ENCODE measurements around the gene PGBD5. TPM values are rescaled to one million over a fixed set of nuclear protein-coding genes. Genes with fewer than 3 reads are reported as not detected.

PGBD5 gene
- total RNA-seq, 1 donor from 2014 or later = 1.8 TPM

DNA sequence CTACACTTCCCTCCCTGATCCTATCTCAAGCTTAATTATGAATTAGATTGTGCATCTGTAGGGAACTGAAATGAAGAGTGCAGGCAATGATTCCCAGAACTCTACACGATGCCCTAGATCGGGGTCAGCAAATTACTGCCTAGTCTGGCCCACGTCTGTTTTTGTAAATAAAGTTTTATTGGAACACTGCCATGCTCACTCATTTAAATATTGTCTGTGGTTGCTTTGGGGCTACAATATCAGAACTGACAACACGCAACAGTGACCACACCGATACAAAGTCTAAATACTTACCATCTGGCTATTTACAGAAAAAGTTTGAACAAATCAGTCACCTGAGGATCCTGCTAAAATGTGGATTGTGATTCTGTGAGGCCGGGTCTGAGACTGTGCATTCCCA is 74.1 kb downstream of the PGBD5 start:
- peaks cover 4% of the 10 kb centered on the region for H3K4me1 Mint-ChIP-seq (ENCODE audit: low read depth)
- peaks cover 2% of the 10 kb centered on the region for H3K36me3 Mint-ChIP-seq (ENCODE audit: low read depth)
- H3K9me3 Mint-ChIP-seq (ENCODE audit: low read depth) = no peaks in the 10 kb centered on the region
- H3K27me3 Mint-ChIP-seq (ENCODE audit: low read depth) = no peaks in the 10 kb centered on the region
- TF ChIP-seq, protein P1, sequence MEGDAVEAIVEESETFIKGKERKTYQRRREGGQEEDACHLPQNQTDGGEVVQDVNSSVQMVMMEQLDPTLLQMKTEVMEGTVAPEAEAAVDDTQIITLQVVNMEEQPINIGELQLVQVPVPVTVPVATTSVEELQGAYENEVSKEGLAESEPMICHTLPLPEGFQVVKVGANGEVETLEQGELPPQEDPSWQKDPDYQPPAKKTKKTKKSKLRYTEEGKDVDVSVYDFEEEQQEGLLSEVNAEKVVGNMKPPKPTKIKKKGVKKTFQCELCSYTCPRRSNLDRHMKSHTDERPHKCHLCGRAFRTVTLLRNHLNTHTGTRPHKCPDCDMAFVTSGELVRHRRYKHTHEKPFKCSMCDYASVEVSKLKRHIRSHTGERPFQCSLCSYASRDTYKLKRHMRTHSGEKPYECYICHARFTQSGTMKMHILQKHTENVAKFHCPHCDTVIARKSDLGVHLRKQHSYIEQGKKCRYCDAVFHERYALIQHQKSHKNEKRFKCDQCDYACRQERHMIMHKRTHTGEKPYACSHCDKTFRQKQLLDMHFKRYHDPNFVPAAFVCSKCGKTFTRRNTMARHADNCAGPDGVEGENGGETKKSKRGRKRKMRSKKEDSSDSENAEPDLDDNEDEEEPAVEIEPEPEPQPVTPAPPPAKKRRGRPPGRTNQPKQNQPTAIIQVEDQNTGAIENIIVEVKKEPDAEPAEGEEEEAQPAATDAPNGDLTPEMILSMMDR (IDR thresholded peaks at IDR 0.05) = no peak
- no peak overlapping the region for H3K4me3 Mint-ChIP-seq (ENCODE audit: unreplicated experiment)
- no peak overlapping the region for H3K27ac Mint-ChIP-seq (ENCODE audit: unreplicated experiment)
- no peak for DNase-seq (ENCODE audit: low spot score)

DNA sequence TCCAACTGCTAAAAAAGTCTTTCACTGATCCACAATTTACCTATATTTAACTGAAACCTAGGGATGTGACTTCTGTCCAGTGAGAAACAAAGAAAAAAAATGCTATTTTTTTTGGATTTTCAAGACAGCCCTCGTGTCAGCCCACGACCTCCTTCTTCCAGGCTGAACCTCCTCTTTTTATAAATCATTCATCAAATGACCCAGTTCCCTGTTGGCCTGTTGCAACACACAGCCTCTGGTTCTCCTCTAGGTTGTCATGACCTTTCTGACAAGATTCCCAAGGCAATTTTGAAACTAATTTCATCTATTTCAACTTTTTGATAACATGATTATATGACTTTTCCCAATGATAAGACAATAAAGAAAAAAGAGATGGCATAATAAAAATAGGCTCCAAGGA is 74.6 kb downstream of the PGBD5 start:
- DNase-seq (ENCODE audit: low spot score) = no peak
- Mint-ChIP-seq H3K4me3 (ENCODE audit: unreplicated experiment) (no peak overlapping the region), H3K27me3 (ENCODE audit: low read depth) (no peaks in the 10 kb centered on the region), H3K27ac (ENCODE audit: unreplicated experiment) (no peak overlapping the region), H3K4me1 (ENCODE audit: low read depth) (peaks cover 4% of the 10 kb centered on the region), H3K36me3 (ENCODE audit: low read depth) (peaks cover 2% of the 10 kb centered on the region), H3K9me3 (ENCODE audit: low read depth) (no peaks in the 10 kb centered on the region)
- TF ChIP-seq, protein P1 (IDR thresholded peaks at IDR 0.05) = no peak

DNA sequence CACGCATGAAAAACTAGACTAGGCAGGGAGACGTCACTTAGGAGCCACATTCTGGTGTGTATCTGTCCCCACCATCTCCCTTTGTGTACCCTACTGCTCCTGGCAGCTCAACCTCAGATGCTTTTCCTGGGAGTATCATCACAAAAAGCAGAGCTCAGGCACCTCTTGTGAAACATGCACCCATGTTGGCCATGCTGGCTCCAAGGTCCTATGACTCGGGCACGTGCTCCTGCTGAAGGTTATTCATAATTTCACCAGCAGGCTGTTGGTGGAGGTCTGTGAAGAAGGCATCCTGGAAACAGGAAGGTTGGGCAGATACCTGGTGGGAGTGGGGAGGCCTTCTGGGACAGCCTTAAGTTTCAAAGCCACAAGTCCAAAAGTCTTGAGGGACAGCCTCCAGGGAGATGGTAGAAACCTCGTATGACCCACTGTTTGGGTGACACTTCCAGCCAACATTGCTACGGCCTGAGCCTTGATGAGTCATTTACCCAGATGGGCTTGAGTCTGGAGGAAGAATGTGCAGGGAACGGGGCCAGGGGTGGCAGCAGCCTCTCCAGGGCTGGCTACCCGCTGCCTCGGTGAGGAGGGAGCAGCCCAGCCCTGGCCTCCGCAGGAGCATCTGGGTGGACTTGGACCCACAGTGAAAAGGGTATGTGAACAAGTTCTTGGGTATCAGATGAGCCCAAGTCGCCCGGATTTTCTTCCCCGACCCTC is 75.8 kb downstream of the PGBD5 start:
- Mint-ChIP-seq H3K9me3 (ENCODE audit: low read depth) (no peaks in the 10 kb centered on the region), H3K4me3 (ENCODE audit: unreplicated experiment) (no peak overlapping the region), H3K27ac (ENCODE audit: unreplicated experiment) (no peak overlapping the region), H3K36me3 (ENCODE audit: low read depth) (peaks cover 2% of the 10 kb centered on the region), H3K4me1 (ENCODE audit: low read depth) (peaks cover 4% of the 10 kb centered on the region), H3K27me3 (ENCODE audit: low read depth) (no peaks in the 10 kb centered on the region)
- TF ChIP-seq, protein P1 (IDR thresholded peaks at IDR 0.05) = no peak
- no peak for DNase-seq (ENCODE audit: low spot score)

DNA sequence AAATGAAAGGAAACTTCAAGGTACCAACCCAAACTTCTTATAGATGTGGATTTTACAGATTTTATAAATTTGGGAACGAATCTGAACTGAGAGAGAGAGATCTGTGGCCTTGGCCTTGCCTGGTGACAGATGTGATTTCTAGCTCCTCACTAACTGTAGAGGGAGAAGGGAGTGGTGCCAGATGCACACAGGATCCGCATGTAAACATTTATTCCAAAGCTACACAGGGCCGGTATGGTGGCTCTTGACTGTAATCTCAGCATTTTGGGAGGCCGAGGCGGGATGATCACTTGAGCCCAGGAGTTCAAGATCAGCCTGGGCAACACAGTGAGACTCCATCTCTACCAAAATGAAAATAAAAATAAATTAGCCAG is 77.1 kb downstream of the PGBD5 start:
- no peak overlapping the region for H3K27ac Mint-ChIP-seq (ENCODE audit: unreplicated experiment)
- H3K4me1 Mint-ChIP-seq (ENCODE audit: low read depth) = peaks cover 4% of the 10 kb centered on the region
- peaks cover 2% of the 10 kb centered on the region for H3K36me3 Mint-ChIP-seq (ENCODE audit: low read depth)
- TF ChIP-seq, protein P1 (IDR thresholded peaks at IDR 0.05) = no peak
- peaks cover 2% of the 10 kb centered on the region for H3K27me3 Mint-ChIP-seq (ENCODE audit: low read depth)
- DNase-seq (ENCODE audit: low spot score) = no peak
- H3K9me3 Mint-ChIP-seq (ENCODE audit: low read depth) = no peaks in the 10 kb centered on the region
- H3K4me3 Mint-ChIP-seq (ENCODE audit: unreplicated experiment) = no peak overlapping the region

DNA sequence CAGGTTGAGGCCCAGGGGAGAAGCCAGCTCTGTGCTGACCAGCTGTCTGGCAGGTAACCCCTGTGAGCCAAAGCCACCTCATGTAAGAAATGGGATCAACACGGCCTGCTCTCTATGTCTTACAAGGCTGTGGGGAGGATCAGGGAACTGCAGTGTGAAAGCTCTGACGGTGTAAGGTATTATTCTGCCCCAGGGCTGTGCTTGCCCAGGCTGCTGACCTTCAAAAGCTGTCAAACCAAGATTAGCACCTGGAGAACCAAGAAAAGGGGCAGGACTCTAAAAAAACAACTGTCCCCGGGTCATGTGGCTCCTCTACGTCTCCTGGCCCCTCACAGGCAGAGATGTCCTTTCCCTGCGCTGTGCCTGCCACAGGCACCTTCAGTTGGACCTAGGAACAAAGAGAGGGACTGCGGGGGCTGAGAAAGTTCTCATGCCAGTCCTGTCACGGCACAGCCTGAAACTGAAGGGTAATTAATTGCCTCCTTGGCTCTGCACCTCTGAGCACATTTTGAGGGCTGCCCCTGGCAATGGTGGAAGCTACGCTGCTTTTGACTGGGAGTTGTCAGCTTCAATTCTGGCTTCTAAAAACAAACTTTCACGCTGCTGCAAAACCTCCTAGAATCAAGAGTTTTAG is 77.6 kb downstream of the PGBD5 start:
- Mint-ChIP-seq H3K4me3 (ENCODE audit: unreplicated experiment) (no peak overlapping the region), H3K27me3 (ENCODE audit: low read depth) (peaks cover 2% of the 10 kb centered on the region), H3K27ac (ENCODE audit: unreplicated experiment) (no peak overlapping the region), H3K4me1 (ENCODE audit: low read depth) (peaks cover 4% of the 10 kb centered on the region), H3K36me3 (ENCODE audit: low read depth) (peaks cover 2% of the 10 kb centered on the region), H3K9me3 (ENCODE audit: low read depth) (no peaks in the 10 kb centered on the region)
- TF ChIP-seq, protein P1 (IDR thresholded peaks at IDR 0.05) = no peak
- DNase-seq (ENCODE audit: low spot score) = no peak

Data from chondrocyte (in vitro differentiated cells).